ENCODE measurements around the gene RFXANK.

DNA sequence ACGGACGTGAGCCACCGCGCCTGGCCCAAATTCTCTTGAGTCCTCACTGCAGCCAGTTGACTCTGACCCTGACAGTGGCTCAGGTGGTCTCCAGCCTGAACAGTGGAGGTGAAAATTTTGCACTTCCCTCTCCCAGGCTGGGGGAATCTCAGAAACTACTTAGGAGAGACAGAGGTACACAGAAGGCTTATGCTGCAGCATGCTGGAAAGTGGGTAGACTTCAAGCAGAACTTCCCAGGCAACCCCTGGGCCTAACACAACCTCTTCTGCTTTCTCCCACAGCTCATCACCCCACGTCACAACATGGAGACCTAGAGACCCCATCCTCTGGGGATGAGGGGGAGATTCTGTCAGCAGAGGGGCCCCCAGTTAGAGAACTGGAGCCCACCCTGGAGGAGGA lies 34.1 kb downstream of the RFXANK start:
- TF ChIP-seq, protein P1, sequence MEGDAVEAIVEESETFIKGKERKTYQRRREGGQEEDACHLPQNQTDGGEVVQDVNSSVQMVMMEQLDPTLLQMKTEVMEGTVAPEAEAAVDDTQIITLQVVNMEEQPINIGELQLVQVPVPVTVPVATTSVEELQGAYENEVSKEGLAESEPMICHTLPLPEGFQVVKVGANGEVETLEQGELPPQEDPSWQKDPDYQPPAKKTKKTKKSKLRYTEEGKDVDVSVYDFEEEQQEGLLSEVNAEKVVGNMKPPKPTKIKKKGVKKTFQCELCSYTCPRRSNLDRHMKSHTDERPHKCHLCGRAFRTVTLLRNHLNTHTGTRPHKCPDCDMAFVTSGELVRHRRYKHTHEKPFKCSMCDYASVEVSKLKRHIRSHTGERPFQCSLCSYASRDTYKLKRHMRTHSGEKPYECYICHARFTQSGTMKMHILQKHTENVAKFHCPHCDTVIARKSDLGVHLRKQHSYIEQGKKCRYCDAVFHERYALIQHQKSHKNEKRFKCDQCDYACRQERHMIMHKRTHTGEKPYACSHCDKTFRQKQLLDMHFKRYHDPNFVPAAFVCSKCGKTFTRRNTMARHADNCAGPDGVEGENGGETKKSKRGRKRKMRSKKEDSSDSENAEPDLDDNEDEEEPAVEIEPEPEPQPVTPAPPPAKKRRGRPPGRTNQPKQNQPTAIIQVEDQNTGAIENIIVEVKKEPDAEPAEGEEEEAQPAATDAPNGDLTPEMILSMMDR (IDR thresholded peaks at IDR 0.05), result no peak
- no peak for TF ChIP-seq POLR2A (IDR thresholded peaks at IDR 0.05)
